Psoas muscle (tissue), 8 donors: ENCODE data around the gene POMT2. TPM values are rescaled to one million over a fixed set of nuclear protein-coding genes. Genes with fewer than 3 reads are reported as not detected.

ENCODE experiments used
- ATAC-seq, 4 donors: fragments of 200-7000 bp; cut with Tn5 transposase; one replicate each; pipeline ENCODE4 v1.9.1; 2020; ENCODE audit warnings: moderate library complexity in 3 of 4, mild to moderate bottlenecking in 2 of 4
- DNase-seq, 2 donors: peaks; one replicate each; pipeline ENCODE4 v3.0.0-alpha.2; 2020
- H3K27ac ChIP-seq: fragments of 200-600 bp; one replicate; pipeline ENCODE4 v1.8.0; 2022
- H3K27me3 ChIP-seq, 3 donors: fragments of 200-600 bp in 1 of 3; one replicate each; pipeline versions ENCODE4 v1.6.1 to v1.8.0; 2013 to 2022; ENCODE audit warnings: low read length in 2 of 3, mild to moderate bottlenecking in 2 of 3, moderate library complexity in 1 of 3; ENCODE audit not compliant: insufficient read depth in 3 of 3
- H3K36me3 ChIP-seq, 2 donors: fragments of 200-600 bp in 1 of 2; one replicate each; pipeline versions ENCODE4 v1.6.1 to v1.8.0; 2013 to 2022; ENCODE audit warnings: low read depth in 1 of 2, mild to moderate bottlenecking in 1 of 2, moderate library complexity in 1 of 2; ENCODE audit not compliant: insufficient read depth in 1 of 2
- H3K4me1 ChIP-seq: fragments of 200-600 bp; one replicate; pipeline ENCODE4 v1.8.0; 2022
- H3K4me3 ChIP-seq: fragments of 200-600 bp; one replicate; pipeline ENCODE4 v1.8.0; 2022; ENCODE audit warnings: mild to moderate bottlenecking
- H3K9me3 ChIP-seq: fragments of 200-600 bp; one replicate; pipeline ENCODE4 v1.8.0; 2022
- CTCF ChIP-seq: fragments of 200-600 bp; IDR thresholded peaks from one replicate; pipeline ENCODE4 v1.8.0; 2022; ENCODE audit warnings: antibody characterized with exemption
- WGBS, 3 donors: extraction: QIAGEN DNeasy Blood & Tissue Kit; methylation state at CpG; one replicate each; pipeline versions ENCODE4 v1.1.6 to v1.1.7; 2013; 5-methylcytosine and 5-hydroxymethylcytosine counted together
- intact Hi-C, 2 donors: fragments of 100-400 bp; cut with DNase I; formaldehyde crosslinking; loops; one replicate each; pipeline versions ENCODE4 v1.11.0 to v1.14.2; 2022
- polyA plus RNA-seq, 3 donors: library from polyadenylated mRNA; stranded (reverse); fragments of 200-250 nt; gene quantifications; one replicate each; pipeline ENCODE4 v1.2.3, GENCODE V29; 2013
- total RNA-seq, 4 donors: library from RNA; stranded (reverse); fragmentation: NEBNext Ultra II Directional in 2 of 4; extraction: Animal tissue kit (Norgen Biotek cat#: 25700) in 2 of 4; gene quantifications; one replicate each; pipeline versions ENCODE4 v1.2.1 to v1.2.4, GENCODE V29; 2021 to 2023
- donor health status: healthy with polysubstance abuse.
- donor health status: DM: no; HTN: no; CAD: no; lungs with moderate emphysema.
- donor health status: Bipolar disorder and iron deficiency.
- donor health status: healthy.
- donor health status: DM: yes; HTN: yes; CAD: no.
- donor health status: DM: no; HTN: no; CAD: no.
- donor health status: DM: no; HTN: no; CAD: no.
- donor health status: DM: yes; HTN: yes; CAD: no.

POMT2 gene
- total and polyA plus RNA-seq, 7 donors, result 17.4 to 57.5 (median 29.2) TPM

- ATAC-seq (no peak), DNase-seq (no peak)
- Histone ChIP-seq H3K4me1 (no peaks in the 10 kb centered on the region), H3K36me3 (no peaks in the 10 kb centered on the region), H3K27ac (no peak overlapping the region), H3K27me3 (peaks cover 0 to under 1% (median 0%) of the 10 kb centered on the region in 3 donors), H3K9me3 (no peaks in the 10 kb centered on the region), H3K4me3 (no peak overlapping the region)
- TF ChIP-seq CTCF, result no peak
- 75 to 79% (median 75%) methylated on average over 7 of the region's 7 CpGs for WGBS, 3 donors
- intact Hi-C loops, result no loop called here
Observed at GRCh38 chr14:77236814-77237213, 83.9 kb downstream of the POMT2 start.

GRCh38 chr14:77231721-77232120, 89.0 kb downstream of the POMT2 start:
- H3K27me3 ChIP-seq, result peaks cover 0 to 2% (median 0%) of the 10 kb centered on the region in 3 donors
- WGBS, 3 donors, result 54 to 75% (median 55%) methylated on average over 3 of the region's 3 CpGs
- H3K27ac ChIP-seq, result no peak overlapping the region
- ATAC-seq (no peak), DNase-seq (no peak)
- no peak for TF ChIP-seq CTCF
- no peaks in the 10 kb centered on the region for H3K36me3 ChIP-seq
- no peaks in the 10 kb centered on the region for H3K9me3 ChIP-seq
- intact Hi-C loops, result no loop called here
- no peaks in the 10 kb centered on the region for H3K4me1 ChIP-seq
- H3K4me3 ChIP-seq, result no peak overlapping the region

DNA sequence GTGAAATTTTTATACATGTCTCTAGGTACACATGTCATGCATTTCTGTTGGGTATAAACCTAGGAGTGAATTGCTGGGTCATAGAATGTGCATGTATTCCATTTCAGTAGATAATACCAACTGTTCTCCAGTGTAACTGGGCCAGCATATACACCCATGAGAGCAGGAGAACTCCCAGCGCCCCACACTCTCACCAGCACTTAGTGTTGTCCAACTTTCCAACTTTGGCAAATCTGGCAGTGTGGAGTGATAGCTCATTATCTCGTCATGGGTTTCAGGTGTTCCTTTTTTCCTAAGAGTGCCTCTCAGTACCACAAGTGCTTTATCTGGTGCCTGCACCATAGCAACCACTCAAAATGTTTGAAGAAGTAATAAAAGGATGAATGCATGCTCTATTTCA, 89.8 kb downstream of the POMT2 start:
- WGBS, 3 donors, result 74 to 88% (median 82%) methylated on average over 2 of the region's 2 CpGs
- no peak for DNase-seq
- H3K9me3 ChIP-seq, result no peaks in the 10 kb centered on the region
- H3K27ac ChIP-seq, result no peak overlapping the region
- no peak for ATAC-seq
- intact Hi-C loops, result no loop called here
- no peaks in the 10 kb centered on the region for H3K4me1 ChIP-seq
- H3K36me3 ChIP-seq, result no peaks in the 10 kb centered on the region
- H3K4me3 ChIP-seq, result no peak overlapping the region
- TF ChIP-seq CTCF, result no peak
- peaks cover 0 to 2% (median 0%) of the 10 kb centered on the region in 3 donors for H3K27me3 ChIP-seq

DNA sequence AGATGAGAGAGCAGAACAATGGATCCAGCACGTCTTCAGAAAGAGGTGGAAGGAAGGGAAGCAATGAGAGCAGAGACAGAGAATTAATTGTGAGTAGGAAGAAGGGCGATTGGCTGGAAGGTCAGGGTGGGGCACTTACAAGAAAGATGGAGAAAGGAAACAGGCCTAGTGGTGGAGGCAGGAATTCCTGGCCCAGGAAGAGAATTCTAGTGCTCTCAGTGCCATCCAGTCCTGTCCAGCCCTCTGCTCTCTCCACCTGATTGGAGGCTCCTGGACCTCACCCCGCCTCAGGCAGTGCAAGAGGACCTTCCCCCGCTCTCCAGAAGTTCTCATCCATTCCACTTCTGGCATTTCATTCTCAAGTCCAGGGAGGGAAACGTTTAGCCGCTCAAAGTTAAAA, 92.6 kb downstream of the POMT2 start:
- no peak overlapping the region for H3K4me3 ChIP-seq
- intact Hi-C loops, result no loop called here
- ATAC-seq, result no peak
- DNase-seq, result no peak
- 68 to 72% (median 69%) methylated on average over 6 of the region's 6 CpGs for WGBS, 3 donors
- no peak for TF ChIP-seq CTCF
- H3K9me3 ChIP-seq, result no peaks in the 10 kb centered on the region
- no peaks in the 10 kb centered on the region for H3K36me3 ChIP-seq
- H3K27ac ChIP-seq, result no peak overlapping the region
- no peaks in the 10 kb centered on the region for H3K4me1 ChIP-seq
- peaks cover 0 to 2% (median 0%) of the 10 kb centered on the region in 3 donors for H3K27me3 ChIP-seq

DNA sequence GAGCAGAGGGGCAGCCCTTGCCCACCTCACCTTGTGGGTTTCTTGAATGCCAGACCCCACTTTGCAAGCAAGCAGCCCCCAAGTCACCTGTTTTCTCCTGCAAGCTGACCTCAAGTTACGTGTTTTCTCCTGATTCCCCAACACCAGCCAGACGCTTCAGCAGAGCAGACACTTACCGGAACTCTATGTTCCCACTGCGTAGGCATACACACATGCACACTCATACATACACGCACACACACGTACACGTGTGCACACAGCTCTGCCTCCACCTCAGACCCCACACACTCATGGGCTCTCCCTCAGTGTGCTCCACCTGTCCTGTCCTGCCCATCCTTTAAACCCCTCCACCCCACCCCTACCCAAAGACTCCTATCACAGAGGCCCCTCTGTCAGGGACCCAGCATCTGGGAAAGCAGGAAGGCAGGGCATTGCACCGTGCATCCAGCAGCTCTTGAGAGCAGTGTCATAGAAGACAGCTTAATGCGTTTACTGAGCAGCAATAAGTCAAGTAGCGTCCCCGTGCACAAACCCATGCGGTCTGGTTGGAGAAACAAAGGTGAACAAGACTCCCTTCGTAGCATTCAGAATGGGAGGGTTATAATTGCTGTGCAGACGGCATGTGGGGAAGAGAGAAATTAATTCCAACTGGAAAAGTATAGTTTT, 94.7 kb downstream of the POMT2 start:
- ATAC-seq (no peak), DNase-seq (no peak)
- no peak for TF ChIP-seq CTCF
- Histone ChIP-seq H3K27ac (no peak overlapping the region), H3K4me1 (no peaks in the 10 kb centered on the region), H3K27me3 (peaks cover 0 to 9% (median 4%) of the 10 kb centered on the region in 3 donors), H3K9me3 (no peaks in the 10 kb centered on the region), H3K4me3 (no peak overlapping the region), H3K36me3 (no peaks in the 10 kb centered on the region)
- intact Hi-C loops, result no loop called here
- 75 to 80% (median 79%) methylated on average over 14 of the region's 14 CpGs for WGBS, 3 donors
